H1 (cell line): ENCODE data around the gene GALNTL6. TPM values are rescaled to one million over a fixed set of nuclear protein-coding genes. Genes with fewer than 3 reads are reported as not detected.

Source experiments
- CTCF ChIA-PET: fragments of 300-600 bp; sonication (Branson Sonifier 250); formaldehyde crosslinking; loops from one replicate; lab custom pipeline; 2021; ENCODE audit not compliant: partially characterized antibody; lab: Charles Lee
- POLR2A ChIA-PET: fragments of 300-600 bp; sonication (Branson Sonifier 250); formaldehyde crosslinking; loops from one replicate; lab custom pipeline; 2021; ENCODE audit warnings: inconsistent platforms; ENCODE audit not compliant: partially characterized antibody; lab: Charles Lee
- DNase-seq, 2 experiments: peaks; one replicate each; pipeline versions ENCODE4 v3.0.0 to v3.0.0-alpha.2; 2010 to 2022; ENCODE audit warnings: low spot score in 2 of 2, low read depth in 1 of 2, mixed read lengths in 1 of 2
- FAIRE-seq: peaks from 2 replicates; lab custom pipeline; 2011; peaks lifted over from hg19 to GRCh38; lab: Jason Lieb, UNC
- H2AFZ ChIP-seq: 2 replicates; pipeline ENCODE4 v1.8.1; 2012; ENCODE audit warnings: low read length, inconsistent platforms
- H2AK5ac ChIP-seq: 2 replicates; pipeline ENCODE4 v1.6.1; 2013; ENCODE audit warnings: low read depth, low read length
- H2BK120ac ChIP-seq: replicated peaks from 2 replicates; pipeline ENCODE3; 2013; ENCODE audit warnings: low read depth, low read length, inconsistent platforms
- H2BK12ac ChIP-seq: 2 replicates; pipeline ENCODE4 v1.6.1; 2013; ENCODE audit warnings: low read depth, low read length
- H2BK15ac ChIP-seq: 2 replicates; pipeline ENCODE4 v1.6.1; 2013; ENCODE audit warnings: low read length
- H2BK20ac ChIP-seq: 2 replicates; pipeline ENCODE4 v1.6.1; 2013; ENCODE audit warnings: low read length
- H2BK5ac ChIP-seq: 2 replicates; pipeline ENCODE4 v1.6.1; 2013; ENCODE audit warnings: low read depth, low read length
- H3K14ac ChIP-seq: 2 replicates; pipeline ENCODE4 v1.6.1; 2013; ENCODE audit warnings: inconsistent platforms; ENCODE audit not compliant: insufficient read length
- H3K18ac ChIP-seq: 2 replicates; pipeline ENCODE4 v1.6.1; 2013; ENCODE audit warnings: low read length; ENCODE audit errors: extremely low read depth
- H3K23ac ChIP-seq: 2 replicates; pipeline ENCODE4 v1.6.1; 2013; ENCODE audit warnings: inconsistent platforms; ENCODE audit not compliant: insufficient read length
- H3K23me2 ChIP-seq: 2 replicates; pipeline ENCODE4 v1.6.1; 2013; ENCODE audit warnings: low read depth, low read length
- H3K27ac ChIP-seq: 2 replicates; pipeline ENCODE4 v1.6.1; 2011; ENCODE audit warnings: low read depth, low read length, inconsistent platforms
- H3K27me3 ChIP-seq, 4 experiments: replicated peaks in 1 of 4; 1 replicate in 1 of 4; 2 replicates in 3 of 4; pipeline versions ENCODE4 v1.6.1 to v1.8.1; 2011 to 2013; ENCODE audit warnings: low read length in 3 of 4, mild to moderate bottlenecking in 3 of 4, inconsistent platforms in 2 of 4, mixed read lengths in 2 of 4, moderate library complexity in 1 of 4; ENCODE audit not compliant: control insufficient read depth in 3 of 4, insufficient read depth in 3 of 4; ENCODE audit errors: extremely low read depth in 1 of 4
- H3K36me3 ChIP-seq, 4 experiments: 2 replicates each; pipeline versions ENCODE4 v1.6.1 to v1.8.1; 2011 to 2013; ENCODE audit warnings: mild to moderate bottlenecking in 4 of 4, low read length in 3 of 4, moderate library complexity in 2 of 4, control low read depth in 1 of 4, inconsistent platforms in 1 of 4; ENCODE audit not compliant: insufficient read depth in 4 of 4, control insufficient read depth in 2 of 4
- H3K4ac ChIP-seq: replicated peaks from 2 replicates; pipeline ENCODE3; 2013; ENCODE audit warnings: low read length, low read depth, mixed read lengths, inconsistent platforms; ENCODE audit not compliant: insufficient read length
- H3K4me1 ChIP-seq, 4 experiments: replicated peaks in 1 of 4; 1 replicate in 1 of 4; 2 replicates in 3 of 4; pipeline versions ENCODE4 v1.6.1 to v1.8.1; 2011 to 2013; ENCODE audit warnings: low read length in 3 of 4, inconsistent platforms in 2 of 4, mixed read lengths in 1 of 4; ENCODE audit not compliant: insufficient read depth in 4 of 4, control insufficient read depth in 3 of 4
- H3K4me2 ChIP-seq, 2 experiments: 2 replicates each; pipeline versions ENCODE4 v1.6.1 to v1.8.1; 2011 to 2013; ENCODE audit warnings: low read depth in 2 of 2, low read length in 2 of 2, control low read depth in 1 of 2, inconsistent platforms in 1 of 2, mild to moderate bottlenecking in 1 of 2; ENCODE audit not compliant: insufficient read depth in 1 of 2
- H3K4me3 ChIP-seq, 4 experiments: fragments of 200-600, 300-600 bp in 1 of 4; sonication (generic), shearing (Covaris generic), sonication (Bioruptor Twin) in 1 of 4; 2 replicates each; pipeline versions ENCODE4 v1.5.1 to v1.8.1; 2011 to 2016; ENCODE audit warnings: low read length in 4 of 4, low read depth in 3 of 4, control low read depth in 2 of 4, inconsistent platforms in 2 of 4, mild to moderate bottlenecking in 2 of 4, mixed read lengths in 1 of 4, moderate library complexity in 1 of 4; ENCODE audit not compliant: insufficient read depth in 2 of 4; ENCODE audit errors: extremely low read depth in 1 of 4
- H3K56ac ChIP-seq: replicated peaks from 2 replicates; pipeline ENCODE3; 2013; ENCODE audit warnings: low read depth, mild to moderate bottlenecking, mixed read lengths, low read length, inconsistent platforms; ENCODE audit not compliant: insufficient read length
- H3K79me1 ChIP-seq: 2 replicates; pipeline ENCODE4 v1.6.1; 2013; ENCODE audit warnings: low read depth, low read length, control low read depth
- H3K79me2 ChIP-seq, 2 experiments: 2 replicates each; pipeline versions ENCODE4 v1.6.1 to v1.8.1; 2012 to 2013; ENCODE audit warnings: low read length in 2 of 2, mild to moderate bottlenecking in 2 of 2, inconsistent platforms in 1 of 2; ENCODE audit not compliant: insufficient read depth in 2 of 2, control insufficient read depth in 1 of 2
- H3K9ac ChIP-seq, 4 experiments: replicated peaks in 1 of 4; 1 replicate in 1 of 4; 2 replicates in 3 of 4; pipeline versions ENCODE4 v1.6.1 to v1.8.1; 2011 to 2013; ENCODE audit warnings: low read depth in 3 of 4, low read length in 3 of 4, control low read depth in 2 of 4, mild to moderate bottlenecking in 2 of 4, moderate library complexity in 2 of 4, inconsistent platforms in 1 of 4; ENCODE audit errors: extremely low read depth in 1 of 4
- H3K9me3 ChIP-seq, 2 experiments: 2 replicates each; pipeline versions ENCODE4 v1.6.1 to v1.8.1; 2012 to 2013; ENCODE audit warnings: mild to moderate bottlenecking in 2 of 2, moderate library complexity in 2 of 2, control low read depth in 1 of 2, inconsistent platforms in 1 of 2, low read depth in 1 of 2, low read length in 1 of 2, mixed read lengths in 1 of 2; ENCODE audit not compliant: insufficient read depth in 2 of 2
- H4K20me1 ChIP-seq, 2 experiments: replicated peaks in 1 of 2; 2 replicates each; pipeline versions ENCODE3 to v1.8.1; 2011 to 2013; ENCODE audit warnings: inconsistent platforms in 2 of 2, low read length in 2 of 2, mild to moderate bottlenecking in 1 of 2; ENCODE audit not compliant: insufficient read depth in 2 of 2, control insufficient read depth in 1 of 2
- H4K5ac ChIP-seq: 2 replicates; pipeline ENCODE4 v1.6.1; 2013; ENCODE audit warnings: low read length, low read depth, mixed read lengths, inconsistent platforms; ENCODE audit not compliant: insufficient read length
- H4K8ac ChIP-seq: 2 replicates; pipeline ENCODE4 v1.8.0; 2013; ENCODE audit warnings: mild to moderate bottlenecking, moderate library complexity, low read length, inconsistent platforms; ENCODE audit not compliant: insufficient read depth; ENCODE audit errors: extremely low read depth
- H4K91ac ChIP-seq: replicated peaks from 2 replicates; pipeline ENCODE3; 2013; ENCODE audit warnings: low read length, mixed read lengths, inconsistent platforms; ENCODE audit not compliant: insufficient read length
- CBX5 ChIP-seq: fragments of 300-800, 300-1000 bp; sonication (generic); IDR thresholded peaks from 2 replicates; pipeline ENCODE4 v1.7.1; 2016; ENCODE audit warnings: antibody characterized with exemption, low read length, low read depth
- FOSL1 ChIP-seq: IDR thresholded peaks from 2 replicates; pipeline ENCODE4 v1.6.1; 2011; ENCODE audit warnings: mild to moderate bottlenecking, low read depth, low read length, moderate library complexity; ENCODE audit not compliant: insufficient read depth
- HDAC2 ChIP-seq, 2 experiments: fragments of 300-600 bp in 1 of 2; sonication (generic) in 1 of 2; IDR thresholded peaks; 2 replicates each; pipeline ENCODE4 v1.6.1; 2011 to 2012; ENCODE audit warnings: low read depth in 2 of 2, low read length in 2 of 2, mild to moderate bottlenecking in 2 of 2, moderate library complexity in 2 of 2, borderline replicate concordance in 1 of 2, inconsistent platforms in 1 of 2
- HDAC6 ChIP-seq: IDR thresholded peaks from one replicate; pipeline ENCODE4 v1.7.1; 2012; ENCODE audit warnings: low read depth, mild to moderate bottlenecking, inconsistent platforms, low read length, moderate library complexity
- JUN ChIP-seq: IDR thresholded peaks from 2 replicates; pipeline ENCODE4 v1.6.1; 2011; ENCODE audit warnings: low read depth, mild to moderate bottlenecking, improper control_type of control experiment, low read length
- KDM5A ChIP-seq: fragments of 200-600 bp; IDR thresholded peaks from 2 replicates; pipeline ENCODE4 v1.7.1; 2012; ENCODE audit warnings: mild to moderate bottlenecking, low read length, inconsistent platforms, mixed read lengths
- POLR2A ChIP-seq, 2 experiments: IDR thresholded peaks; 1 replicate in 1 of 2; 2 replicates in 1 of 2; pipeline ENCODE4 v1.6.1; 2011; ENCODE audit warnings: low read depth in 2 of 2, low read length in 2 of 2, mild to moderate bottlenecking in 2 of 2; ENCODE audit errors: control extremely low read depth in 1 of 2
- POU5F1 ChIP-seq: IDR thresholded peaks from 2 replicates; pipeline ENCODE4 v1.6.1; 2011; ENCODE audit warnings: low read depth, mild to moderate bottlenecking, low read length, moderate library complexity
- TBP ChIP-seq: IDR thresholded peaks from 2 replicates; pipeline ENCODE4 v1.6.1; 2011; ENCODE audit warnings: low read depth, low read length, improper control_type of control experiment
- YY1 ChIP-seq: IDR thresholded peaks from 2 replicates; pipeline ENCODE4 v1.6.1; 2011; ENCODE audit warnings: low read depth, mild to moderate bottlenecking, low read length
- WGBS, 2 experiments: shearing (Covaris generic) in 1 of 2; methylation state at CpG; one replicate each; pipeline versions ENCODE4 v1.1.6 to v1.1.7; 2013 to 2015; ENCODE audit warnings: low lambda C conversion rate in 2 of 2, mixed read lengths in 2 of 2, inconsistent platforms in 1 of 2, low coverage in 1 of 2, missing lambda C conversion rate in 1 of 2; ENCODE audit not compliant: insufficient replicate concordance in 2 of 2, insufficient coverage in 1 of 2, insufficient read length in 1 of 2; ENCODE audit errors: extremely low coverage in 1 of 2, missing lambda C conversion rate in 1 of 2; 5-methylcytosine and 5-hydroxymethylcytosine counted together
- polyA plus RNA-seq, 7 experiments: library from polyadenylated mRNA; depleted of rRNA in 3 of 7; stranded (reverse) in 5 of 7; unstranded in 2 of 7; fragments of >200 nt in 5 of 7; fragments of 200-250 nt in 2 of 7; gene quantifications; 1 replicate in 5 of 7; 2 replicates in 1 of 7; 4 replicates in 1 of 7; pipeline versions ENCODE4 v1.2.1 to v1.2.3, GENCODE V29; 2011 to 2013; ENCODE audit warnings: missing spikeins in 2 of 7, mixed read lengths in 2 of 7
- total RNA-seq: library from RNA; stranded (reverse); fragmentation: NEBNext Ultra II Directional; extraction: Animal tissue kit (Norgen Biotek cat#: 25700); gene quantifications from 2 replicates; pipeline ENCODE4 v1.2.1, GENCODE V29; 2021

Gene GALNTL6
- total and polyA plus RNA-seq, 2 of the 8 experiments (the other 6 are each of a cell fraction or from before 2014, with no cell fraction given): 0.03 to 0.32 TPM

DNA sequence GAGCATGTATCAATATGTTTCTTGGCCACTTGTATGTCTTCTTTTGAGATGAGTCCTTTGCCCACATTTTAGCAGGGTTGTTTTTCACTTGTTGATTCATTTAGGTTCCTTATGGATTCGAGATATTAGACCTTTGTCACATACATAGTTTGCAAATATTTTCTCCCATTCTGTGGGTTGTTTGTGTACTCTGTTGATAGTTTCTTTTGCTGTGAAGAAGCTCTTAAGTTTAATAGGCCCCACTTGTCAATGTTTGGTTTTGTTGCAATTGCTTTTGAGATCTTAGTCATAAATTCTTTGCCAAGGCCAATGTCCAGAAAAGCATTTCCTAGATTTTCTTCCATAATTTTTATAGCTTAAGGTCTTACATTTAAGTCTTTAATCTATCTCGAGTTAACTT lies 1074.8 kb downstream of the GALNTL6 start:
- H3K4me1 ChIP-seq: no peaks in the 10 kb centered on the region
- no peaks in the 10 kb centered on the region for H3K79me1 ChIP-seq
- H4K20me1 ChIP-seq: no peaks in the 10 kb centered on the region
- H4K5ac ChIP-seq: no peak overlapping the region
- no peak overlapping the region for H3K4ac ChIP-seq
- POLR2A ChIA-PET: no interaction called here
- WGBS, 2 experiments: 86% methylated on average over 2 of the region's 2 CpGs; no CpG with 5 or more reads in 1 of the 2 experiments
- H3K4me2 ChIP-seq: no peak overlapping the region
- H2BK20ac ChIP-seq: no peak overlapping the region
- CTCF ChIA-PET: no interaction called here
- no peak overlapping the region for H4K8ac ChIP-seq
- no peak overlapping the region for H3K23ac ChIP-seq
- no peak overlapping the region for H2AFZ ChIP-seq
- no peak for DNase-seq
- TF ChIP-seq POU5F1 (no peak), HDAC6 (no peak), CBX5 (no peak), FOSL1 (no peak), TBP (no peak), YY1 (no peak), HDAC2 (IDR thresholded peaks at IDR 0.05; ENCODE audit: borderline replicate concordance in 1 of 2, low read depth in 2 of 2, low read length in 2 of 2) (no peak), KDM5A (no peak), JUN (no peak), POLR2A (IDR thresholded peaks at IDR 0.05; ENCODE audit: control extremely low read depth in 1 of 2, low read depth in 2 of 2, low read length in 2 of 2) (no peak)
- H2BK15ac ChIP-seq: no peak overlapping the region
- H4K91ac ChIP-seq: no peak overlapping the region
- H2AK5ac ChIP-seq: no peak overlapping the region
- no peak overlapping the region for H3K56ac ChIP-seq
- H2BK5ac ChIP-seq: no peak overlapping the region
- no peak for FAIRE-seq
- H3K9ac ChIP-seq: no peak overlapping the region
- no peak overlapping the region for H3K4me3 ChIP-seq
- no peak overlapping the region for H2BK120ac ChIP-seq
- no peaks in the 10 kb centered on the region for H3K36me3 ChIP-seq
- no peak overlapping the region for H3K14ac ChIP-seq
- no peaks in the 10 kb centered on the region for H3K9me3 ChIP-seq
- no peaks in the 10 kb centered on the region for H3K79me2 ChIP-seq
- no peak overlapping the region for H2BK12ac ChIP-seq
- H3K23me2 ChIP-seq: no peaks in the 10 kb centered on the region
- no peak overlapping the region for H3K18ac ChIP-seq
- no peak overlapping the region for H3K27ac ChIP-seq
- H3K27me3 ChIP-seq: no peaks in the 10 kb centered on the region
